ENCODE results near the gene AIFM2.

- TF ChIP-seq CTCF (IDR thresholded peaks at IDR 0.05) (no peak), POLR2A (IDR thresholded peaks at IDR 0.05) (no peak)
These were observed 7.3 kb upstream of the AIFM2 start for GRCh38 chr10:70139997-70140250.

All from lower leg skin (tissue), 3 donors.